Stimulated activated CD4-positive, alpha-beta T cell treated with anti-CD3 and anti-CD28 coated beads, Interleukin-15, amount 100 ng/mL, for 48 hours (primary cell): Measurements from ENCODE around the gene GUCY2F.

Source experiments
- DNase-seq, 2 donors: peaks; one replicate each; pipeline ENCODE4 v3.0.0-alpha.2; 2020; ENCODE audit warnings: low read depth in 2 of 2

The GUCY2F gene

GRCh38 chrX:109393859-109394258 is 88.0 kb downstream of the GUCY2F start:
- DNase-seq, result no peak

DNA sequence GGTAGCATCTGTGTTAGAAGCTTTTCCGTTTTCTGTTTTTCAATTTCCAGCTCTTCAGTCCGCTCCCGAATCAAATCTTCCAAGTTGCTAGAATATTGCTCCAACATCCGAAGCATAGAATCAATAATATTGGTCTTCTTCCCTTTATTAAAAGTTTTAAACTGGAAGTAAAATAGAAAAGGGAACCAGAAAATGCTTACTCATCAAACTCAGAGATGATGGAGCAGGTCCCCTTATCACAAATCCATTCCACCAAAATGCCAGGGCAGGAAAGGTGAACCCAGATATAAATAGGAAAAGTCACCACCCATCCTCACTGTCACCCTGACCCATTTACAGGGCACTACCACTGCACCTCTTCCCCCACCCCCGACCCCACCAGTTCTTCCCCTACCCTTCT is 89.0 kb downstream of the GUCY2F start:
- DNase-seq, result no peak

DNA sequence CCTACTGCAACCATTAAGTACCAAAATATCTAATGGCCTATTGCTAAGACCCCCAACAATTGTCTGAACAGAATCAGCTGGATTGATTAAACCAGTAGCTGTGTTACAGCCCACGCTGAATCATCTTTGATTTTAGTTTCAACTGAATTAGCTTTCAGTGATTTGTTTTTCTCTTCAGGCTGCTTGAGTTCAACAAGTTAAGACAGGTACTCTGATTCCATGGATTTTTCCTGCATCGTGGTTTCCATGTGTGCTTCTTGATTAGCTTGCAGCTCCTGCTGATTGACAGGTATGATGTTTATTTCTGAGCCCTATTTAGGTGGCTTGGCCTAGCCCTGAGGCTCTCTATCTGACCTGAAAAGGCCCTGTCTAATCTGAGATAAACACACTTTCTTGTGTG is 91.3 kb downstream of the GUCY2F start:
- DNase-seq, result no peak

- DNase-seq, result no peak
Observed at GRCh38 chrX:109389917-109390316, 92.0 kb downstream of the GUCY2F start.

DNA sequence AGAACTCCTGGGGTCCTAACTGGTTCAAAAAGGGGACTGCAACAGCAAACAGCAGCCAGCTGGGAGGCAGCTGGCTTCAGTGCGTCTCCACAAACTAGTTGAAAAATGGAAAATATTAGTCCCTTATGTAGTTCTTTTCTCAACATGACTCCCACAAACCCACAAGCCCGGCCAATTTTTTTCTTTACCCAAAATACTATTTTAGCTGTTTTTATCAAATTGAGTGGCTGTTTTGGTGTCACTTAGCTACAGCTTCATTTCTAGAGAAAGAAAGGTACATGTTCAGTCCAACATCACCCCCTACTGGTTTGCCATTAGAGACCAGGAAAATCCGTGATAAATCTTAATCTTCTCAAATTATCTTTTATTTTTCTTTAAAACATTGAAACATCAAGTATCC is 97.2 kb downstream of the GUCY2F start:
- DNase-seq, result no peak

- DNase-seq, result no peak
Observed at GRCh38 chrX:109382332-109382731, 99.6 kb downstream of the GUCY2F start.

DNA sequence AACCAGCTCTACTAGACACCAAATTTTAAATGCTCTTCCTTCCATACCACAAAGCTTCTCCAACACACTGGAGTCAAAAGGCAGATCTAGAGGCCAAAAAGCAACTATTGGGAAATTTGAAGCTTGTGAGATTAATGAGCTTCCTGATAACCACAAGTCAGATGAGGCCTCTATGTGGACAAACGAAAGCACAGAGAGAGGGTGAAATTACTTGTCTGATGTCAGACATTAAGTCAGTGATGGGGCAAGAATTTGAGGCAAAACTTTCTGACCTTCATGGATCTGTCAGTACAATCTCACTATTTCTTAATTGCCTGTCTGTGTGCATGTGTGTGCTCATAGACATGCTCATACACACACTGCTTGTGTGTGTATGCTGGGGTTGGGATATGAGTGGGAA is 103.6 kb downstream of the GUCY2F start:
- no peak for DNase-seq

- no peak for DNase-seq
Observed at GRCh38 chrX:109374262-109374960, 107.5 kb downstream of the GUCY2F start.

- no peak for DNase-seq
Observed at GRCh38 chrX:109373468-109373867, 108.4 kb downstream of the GUCY2F start.

DNA sequence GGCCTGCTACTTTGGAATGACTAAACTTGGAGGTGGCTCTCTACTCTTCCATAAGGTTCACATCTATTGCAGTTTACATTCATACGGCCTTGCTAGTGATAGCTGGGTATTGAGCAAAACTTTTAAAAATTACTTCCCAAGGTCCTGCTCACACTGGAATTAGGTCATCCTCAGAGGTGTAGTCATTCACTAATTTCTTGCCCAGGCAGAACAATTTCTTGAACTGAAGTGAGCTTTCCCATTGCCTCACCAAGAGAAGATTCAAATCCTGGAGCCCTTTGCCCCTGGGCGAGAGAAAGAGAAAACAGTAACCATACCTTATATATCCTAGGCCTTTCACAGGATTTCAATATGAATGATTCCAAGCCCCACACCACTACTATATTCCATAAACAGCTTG is 109.2 kb downstream of the GUCY2F start:
- DNase-seq, result no peak

DNA sequence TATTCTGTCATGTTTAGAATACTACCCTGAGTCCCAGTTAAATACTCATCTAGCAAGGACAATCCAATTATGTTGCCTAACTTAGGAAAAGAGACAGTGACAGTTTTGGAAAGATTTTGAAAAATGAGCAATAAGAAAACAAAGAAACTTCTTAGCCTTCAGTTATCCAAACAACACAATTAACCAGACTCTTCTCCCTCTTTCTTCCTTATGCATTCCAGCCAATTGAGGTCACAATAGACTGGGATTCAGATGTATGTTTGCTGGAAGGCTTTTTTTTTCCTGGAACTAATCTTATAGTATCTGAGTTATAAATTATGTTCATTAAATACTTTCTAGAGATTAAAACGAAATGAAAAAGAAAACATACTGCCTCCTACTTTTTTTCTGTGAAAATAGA is 109.6 kb downstream of the GUCY2F start:
- DNase-seq, result no peak

DNA sequence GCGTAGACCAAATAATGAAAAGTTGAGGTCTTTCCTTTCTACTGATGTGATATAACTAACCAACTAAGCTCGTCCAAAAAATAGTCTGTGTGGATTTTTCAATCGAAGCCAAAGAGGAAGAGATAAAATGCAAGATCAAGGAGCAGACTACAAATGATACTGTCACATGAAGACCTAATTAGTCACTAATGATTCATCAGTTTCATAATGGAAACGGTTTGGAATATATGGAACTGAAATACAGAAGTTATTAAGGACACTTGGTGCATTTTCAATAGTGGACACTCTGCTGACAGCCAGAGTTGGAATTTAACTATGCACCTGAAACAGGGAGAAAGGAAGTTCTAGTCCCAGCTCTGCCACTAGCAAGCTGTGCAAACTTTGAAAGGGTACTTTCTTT is 119.8 kb downstream of the GUCY2F start:
- DNase-seq, result no peak

GRCh38 chrX:109360301-109360700 is 121.6 kb downstream of the GUCY2F start:
- DNase-seq, result no peak

DNA sequence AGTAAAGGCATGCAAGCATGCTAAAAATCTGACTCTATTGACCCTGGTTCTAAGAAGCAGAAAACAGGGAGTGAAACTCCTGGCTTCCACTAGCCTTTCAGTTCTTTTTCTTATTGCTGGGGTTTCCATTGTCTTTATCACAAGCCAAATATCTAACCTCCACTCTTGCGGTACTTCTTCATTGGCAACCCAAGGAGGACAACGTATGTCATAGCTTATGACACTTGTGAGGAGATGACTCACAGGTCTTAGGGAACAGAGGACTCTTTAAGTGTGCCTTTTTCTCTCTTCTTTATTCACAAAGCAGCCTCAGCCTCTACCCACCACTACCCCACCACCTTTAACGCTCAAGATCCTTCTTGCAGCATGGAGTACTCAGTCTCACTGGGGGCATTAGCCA is 124.2 kb downstream of the GUCY2F start:
- DNase-seq, result no peak

DNA sequence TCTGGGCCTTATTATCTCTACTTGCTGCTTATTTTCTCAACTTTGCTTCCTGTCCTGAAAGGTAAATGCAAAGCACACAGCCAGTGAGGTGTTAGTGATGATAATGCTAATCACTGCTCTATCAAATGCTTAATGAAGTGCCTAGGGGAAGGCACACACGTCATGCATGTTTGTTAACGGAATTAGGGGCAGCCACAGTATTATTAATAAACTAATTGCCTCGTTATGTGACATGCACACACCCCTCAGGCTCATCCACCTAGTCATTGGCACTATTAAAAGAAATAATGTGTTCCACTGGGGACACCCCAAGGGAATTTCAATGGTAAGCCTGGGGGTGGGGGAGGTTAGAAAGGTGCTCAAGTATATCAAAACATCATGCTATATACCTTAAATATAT is 125.2 kb downstream of the GUCY2F start:
- DNase-seq, result no peak

GRCh38 chrX:109352066-109352588 is 129.8 kb downstream of the GUCY2F start:
- DNase-seq, result no peak

- DNase-seq, result no peak
Observed at GRCh38 chrX:109351557-109351956, 130.3 kb downstream of the GUCY2F start.

DNA sequence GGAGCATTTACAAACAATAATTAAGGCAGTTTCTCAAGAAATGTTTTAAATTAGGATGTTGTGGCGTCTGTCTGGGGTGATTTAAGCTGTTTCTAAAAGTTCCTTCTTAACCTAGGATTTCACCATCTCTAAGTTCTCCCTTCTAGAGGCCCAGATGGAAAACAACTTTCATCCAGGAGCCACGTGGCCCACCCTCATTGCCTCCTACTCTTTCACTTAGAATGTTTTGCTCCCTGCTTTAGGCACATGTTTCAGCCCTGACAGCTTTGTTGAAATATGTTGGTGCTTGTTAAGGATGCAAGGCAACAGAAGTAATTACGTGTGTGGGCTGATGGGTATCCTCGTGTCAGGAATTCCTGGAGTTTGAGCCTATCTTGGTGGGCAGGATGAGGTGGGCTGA is 131.3 kb downstream of the GUCY2F start:
- no peak for DNase-seq

DNA sequence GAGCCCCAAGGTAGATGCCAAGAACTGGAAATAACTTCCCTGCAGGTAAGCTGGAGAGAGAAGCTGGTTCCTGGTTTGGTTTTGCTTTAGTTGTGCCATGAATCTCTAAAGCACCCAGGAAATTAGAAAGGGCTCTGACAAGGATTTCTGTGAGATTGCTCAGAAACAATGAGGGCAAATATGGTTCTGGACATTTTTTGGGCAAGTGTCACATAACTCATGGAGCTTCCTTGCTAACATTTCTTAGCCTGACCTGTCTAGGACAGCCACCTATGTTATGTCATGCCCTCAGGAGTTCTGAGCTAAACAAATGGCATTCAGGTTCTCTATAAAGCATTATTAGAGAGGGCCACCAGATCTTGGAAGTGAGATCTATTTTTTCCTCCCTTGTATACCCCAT is 131.8 kb downstream of the GUCY2F start:
- no peak for DNase-seq

- DNase-seq, result no peak
Observed at GRCh38 chrX:109347632-109348031, 134.3 kb downstream of the GUCY2F start.

DNA sequence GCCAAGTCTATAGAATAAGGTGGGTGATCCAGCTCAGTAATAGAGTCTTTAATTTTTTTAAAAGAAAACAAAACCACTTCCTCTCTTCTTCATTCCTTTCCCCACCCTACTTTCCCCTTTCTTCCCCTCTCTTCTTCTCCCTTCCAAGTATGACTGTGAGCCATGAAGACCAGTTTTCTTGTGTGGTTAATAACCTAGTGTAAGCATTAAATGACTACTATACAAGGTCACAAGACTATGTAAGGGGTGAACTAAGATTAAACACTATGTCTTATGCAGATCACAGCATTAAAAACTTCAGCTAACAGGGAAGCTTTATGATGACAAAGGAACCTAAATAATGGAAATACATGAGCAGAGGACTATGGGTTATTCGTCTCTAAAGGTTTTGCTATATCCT is 135.4 kb downstream of the GUCY2F start:
- DNase-seq, result no peak

- no peak for DNase-seq
Observed at GRCh38 chrX:109345856-109346255, 136.0 kb downstream of the GUCY2F start.

GRCh38 chrX:109344678-109345077 is 137.2 kb downstream of the GUCY2F start:
- no peak for DNase-seq

DNA sequence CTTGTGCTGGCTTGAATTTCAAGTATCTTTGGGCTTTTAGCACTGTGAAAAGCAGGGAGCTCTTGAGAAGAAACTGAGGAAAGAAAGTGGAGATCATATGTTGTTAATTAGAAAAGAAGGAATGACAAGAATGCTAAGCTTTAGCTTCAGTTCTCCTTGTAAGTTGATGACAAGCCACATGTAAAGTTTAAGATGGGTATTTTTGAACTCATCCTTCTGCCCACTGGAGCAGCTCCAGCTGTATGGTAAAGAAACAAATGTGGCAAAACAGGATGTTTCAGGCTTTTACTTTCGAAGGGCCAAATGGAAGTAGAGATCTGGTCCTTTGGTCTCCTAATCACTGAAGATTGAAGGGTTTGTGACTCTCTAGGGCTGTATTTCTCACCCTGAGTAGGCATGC is 137.8 kb downstream of the GUCY2F start:
- DNase-seq, result no peak
